Vagina (tissue), 2 donors: ENCODE data around the gene TM7SF2.

ENCODE experiments used
- POLR2A ChIP-seq, 2 donors: fragments of 450-650 bp; IDR thresholded peaks; one replicate each; pipeline ENCODE4 v1.6.1; 2017; ENCODE audit warnings: antibody characterized with exemption in 2 of 2, mild to moderate bottlenecking in 2 of 2, moderate library complexity in 2 of 2
- POLR2AphosphoS5 ChIP-seq, 2 donors: sonication (generic); formaldehyde crosslinking; IDR thresholded peaks; one replicate each; pipeline ENCODE4 v1.9.0; 2017; ENCODE audit warnings: antibody characterized with exemption in 2 of 2, mild to moderate bottlenecking in 2 of 2, low read depth in 1 of 2; ENCODE audit not compliant: insufficient read depth in 1 of 2
- TF ChIP-seq, protein P1 (sequence below), 3 experiments: fragments of 450-650 bp in 2 of 3; fragments of 200-600 bp in 1 of 3; sonication (generic) in 1 of 3; IDR thresholded peaks; one replicate each; pipeline ENCODE4 v1.5.1; 2017 to 2019; ENCODE audit warnings: antibody characterized with exemption in 3 of 3, mild to moderate bottlenecking in 2 of 3, moderate library complexity in 2 of 3

GRCh38 chr11:65125197-65126056, 13.8 kb downstream of the TM7SF2 start:
- TF ChIP-seq, protein P1, sequence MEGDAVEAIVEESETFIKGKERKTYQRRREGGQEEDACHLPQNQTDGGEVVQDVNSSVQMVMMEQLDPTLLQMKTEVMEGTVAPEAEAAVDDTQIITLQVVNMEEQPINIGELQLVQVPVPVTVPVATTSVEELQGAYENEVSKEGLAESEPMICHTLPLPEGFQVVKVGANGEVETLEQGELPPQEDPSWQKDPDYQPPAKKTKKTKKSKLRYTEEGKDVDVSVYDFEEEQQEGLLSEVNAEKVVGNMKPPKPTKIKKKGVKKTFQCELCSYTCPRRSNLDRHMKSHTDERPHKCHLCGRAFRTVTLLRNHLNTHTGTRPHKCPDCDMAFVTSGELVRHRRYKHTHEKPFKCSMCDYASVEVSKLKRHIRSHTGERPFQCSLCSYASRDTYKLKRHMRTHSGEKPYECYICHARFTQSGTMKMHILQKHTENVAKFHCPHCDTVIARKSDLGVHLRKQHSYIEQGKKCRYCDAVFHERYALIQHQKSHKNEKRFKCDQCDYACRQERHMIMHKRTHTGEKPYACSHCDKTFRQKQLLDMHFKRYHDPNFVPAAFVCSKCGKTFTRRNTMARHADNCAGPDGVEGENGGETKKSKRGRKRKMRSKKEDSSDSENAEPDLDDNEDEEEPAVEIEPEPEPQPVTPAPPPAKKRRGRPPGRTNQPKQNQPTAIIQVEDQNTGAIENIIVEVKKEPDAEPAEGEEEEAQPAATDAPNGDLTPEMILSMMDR (IDR thresholded peaks at IDR 0.05): no peak
- no peak for TF ChIP-seq POLR2A (IDR thresholded peaks at IDR 0.05)
- no peak for TF ChIP-seq POLR2AphosphoS5 (IDR thresholded peaks at IDR 0.05; ENCODE audit: insufficient read depth in 1 of 2, low read depth in 1 of 2)
